Peyer's patch (tissue), 4 donors: ENCODE results near the gene ZNF511. TPM values are rescaled to one million over a fixed set of nuclear protein-coding genes. Genes with fewer than 3 reads are reported as not detected.

Experiments used
- DNase-seq, 3 donors: peaks; one replicate each; pipeline ENCODE4 v3.0.0-alpha.2; 2017 to 2019
- H3K27ac ChIP-seq, 4 donors: fragments of 200-600 bp; sonication (generic); one replicate each; pipeline ENCODE4 v1.5.1; 2016 to 2019
- H3K27me3 ChIP-seq, 2 donors: fragments of 200-600 bp; sonication (generic); one replicate each; pipeline ENCODE4 v1.5.1; 2019
- H3K36me3 ChIP-seq, 3 donors: fragments of 200-600 bp; sonication (generic); one replicate each; pipeline ENCODE4 v1.5.1; 2016 to 2019
- H3K4me1 ChIP-seq, 4 donors: fragments of 200-600 bp; sonication (generic); one replicate each; pipeline ENCODE4 v1.5.1; 2016 to 2019
- H3K4me3 ChIP-seq, 4 donors: fragments of 200-600 bp; sonication (generic); 1 replicate in 3 of 4; 2 replicates in 1 of 4; pipeline ENCODE4 v1.5.1; 2016 to 2019; ENCODE audit warnings: mild to moderate bottlenecking in 1 of 4
- H3K9me3 ChIP-seq, 4 donors: fragments of 200-600 bp; sonication (generic); one replicate each; pipeline ENCODE4 v1.5.1; 2016 to 2019; ENCODE audit warnings: mild to moderate bottlenecking in 1 of 4
- CTCF ChIP-seq, 6 experiments: fragments of 450-650 bp in 4 of 6; fragments of 200-600 bp in 2 of 6; sonication (generic) in 1 of 6; IDR thresholded peaks; one replicate each; pipeline ENCODE4 v1.5.1; 2017 to 2019; ENCODE audit warnings: antibody characterized with exemption in 6 of 6, mild to moderate bottlenecking in 3 of 6, moderate library complexity in 1 of 6
- POLR2A ChIP-seq, 2 donors: fragments of 450-650 bp; IDR thresholded peaks; one replicate each; pipeline ENCODE4 v1.5.1; 2017; ENCODE audit warnings: antibody characterized with exemption in 2 of 2, mild to moderate bottlenecking in 2 of 2, moderate library complexity in 2 of 2
- total RNA-seq, 4 donors: library from RNA; depleted of rRNA; stranded (reverse); fragments of >200 nt; gene quantifications; one replicate each; pipeline ENCODE4 v1.1.0, GENCODE V29; 2016

Gene ZNF511
- total RNA-seq, 4 donors from 2014 or later = 25.7 to 42.9 (median 30.5) TPM

DNA sequence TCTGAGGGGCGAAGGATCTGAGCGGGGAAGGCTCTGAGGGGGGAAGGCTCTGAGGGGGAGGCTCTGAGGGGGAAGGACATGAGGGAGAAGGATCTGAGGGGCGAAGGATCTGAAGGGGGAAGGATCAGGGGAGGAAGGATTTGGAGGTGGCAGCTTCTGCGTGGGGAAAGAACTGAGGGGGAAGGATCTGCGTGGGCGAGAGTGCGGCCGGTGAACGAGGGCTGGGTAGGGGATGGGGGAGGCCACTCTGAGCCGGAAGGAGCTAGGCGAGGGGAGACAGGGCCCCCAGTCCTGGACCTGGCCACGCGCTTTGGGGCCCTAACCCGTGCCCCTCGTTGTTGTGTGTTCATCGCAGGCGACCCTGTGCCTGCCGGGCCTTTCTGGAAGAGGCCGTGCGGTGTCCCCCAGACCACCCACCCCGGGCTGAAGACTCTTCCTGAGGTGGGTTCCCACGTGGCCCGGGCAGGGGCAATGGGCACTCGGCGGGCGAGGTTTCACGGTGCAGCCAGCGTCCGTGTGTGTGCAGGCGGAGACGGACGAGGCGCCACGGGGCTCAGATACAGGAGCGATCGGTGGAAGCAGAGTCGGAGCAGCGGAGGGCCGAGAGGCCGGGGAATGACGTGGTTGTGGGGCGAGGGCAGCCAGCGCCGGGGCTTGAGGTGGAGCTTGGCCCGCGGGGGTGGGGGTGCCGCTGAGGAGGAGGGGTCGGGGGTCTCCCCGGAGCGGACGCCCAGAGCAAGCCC lies 26.0 kb downstream of the ZNF511 start:
- peak overlapping the region in 3 of 4 donors; percentile 33 to 59 (median 44) for H3K27ac ChIP-seq
- H3K9me3 ChIP-seq = no peaks in the 10 kb centered on the region
- H3K4me3 ChIP-seq = peak overlapping the region; percentile 39 to 50 (median 50)
- H3K4me1 ChIP-seq = peaks cover 0 to 31% (median 14%) of the 10 kb centered on the region in 4 donors
- no peaks in the 10 kb centered on the region for H3K36me3 ChIP-seq
- TF ChIP-seq CTCF (IDR thresholded peaks at IDR 0.05) (no peak), POLR2A (IDR thresholded peaks at IDR 0.05) (no peak)
- H3K27me3 ChIP-seq = peaks cover 0 to 25% of the 10 kb centered on the region in 2 donors
- peak in 1 of 3 donors; percentile 55 for DNase-seq

- no peaks in the 10 kb centered on the region for H3K9me3 ChIP-seq
- H3K4me3 ChIP-seq = peak overlapping the region; percentile 39 to 50 (median 50)
- peak; percentile 65 to 88 (median 74) for DNase-seq
- H3K4me1 ChIP-seq = peaks cover 0 to 26% (median 13%) of the 10 kb centered on the region in 4 donors
- H3K36me3 ChIP-seq = no peaks in the 10 kb centered on the region
- TF ChIP-seq CTCF (IDR thresholded peaks at IDR 0.05) (no peak), POLR2A (IDR thresholded peaks at IDR 0.05) (no peak)
- peak overlapping the region; percentile 31 to 59 (median 42) for H3K27ac ChIP-seq
- peaks cover 0 to 25% of the 10 kb centered on the region in 2 donors for H3K27me3 ChIP-seq
Measured at GRCh38 chr10:133335246-133336117, 26.8 kb downstream of the ZNF511 start.

DNA sequence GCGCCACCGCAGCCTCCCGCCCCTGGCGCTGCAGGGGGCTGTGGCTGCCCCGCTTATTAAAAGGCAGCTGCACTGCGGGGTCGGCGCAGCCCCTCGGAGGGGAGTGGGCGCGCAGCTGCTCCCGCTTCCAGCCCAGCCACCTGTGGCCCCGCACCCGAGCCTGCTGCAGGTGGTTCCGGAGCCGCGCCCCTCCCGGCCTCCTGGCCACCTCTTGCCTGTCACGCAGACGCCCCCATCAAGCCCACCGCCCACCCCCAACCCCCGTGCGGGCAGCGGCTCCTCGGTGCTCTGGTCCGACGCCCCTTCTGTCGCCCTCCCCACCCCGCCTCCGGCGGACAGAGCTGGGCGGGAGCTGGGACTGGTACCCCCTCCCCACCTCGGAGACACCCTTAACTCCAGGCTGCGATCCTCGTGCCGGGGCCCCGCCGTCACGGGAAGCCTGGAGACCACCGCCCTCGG lies 27.4 kb downstream of the ZNF511 start:
- Histone ChIP-seq H3K4me3 (peak overlapping the region; percentile 39 to 50 (median 50)), H3K27ac (peak overlapping the region; percentile 31 to 59 (median 42)), H3K27me3 (peaks cover 0 to 25% of the 10 kb centered on the region in 2 donors), H3K9me3 (no peaks in the 10 kb centered on the region), H3K36me3 (no peaks in the 10 kb centered on the region), H3K4me1 (peaks cover 0 to 26% (median 13%) of the 10 kb centered on the region in 4 donors)
- DNase-seq = no peak
- TF ChIP-seq CTCF (IDR thresholded peaks at IDR 0.05) = no peak
- TF ChIP-seq POLR2A (IDR thresholded peaks at IDR 0.05) = no peak

- Histone ChIP-seq H3K27me3 (peaks cover 0 to 25% of the 10 kb centered on the region in 2 donors), H3K36me3 (no peaks in the 10 kb centered on the region), H3K4me1 (peaks cover 0 to 26% (median 13%) of the 10 kb centered on the region in 4 donors), H3K9me3 (no peaks in the 10 kb centered on the region), H3K27ac (peak within 1 kb of the TSS; percentile 31 to 59 (median 42)), H3K4me3 (peak within 1 kb of the TSS; percentile 39 to 50 (median 50))
- TF ChIP-seq POLR2A (IDR thresholded peaks at IDR 0.05) (no peak), CTCF (IDR thresholded peaks at IDR 0.05) (no peak)
- DNase-seq = peak; percentile 66 to 89 (median 71)
Measured at GRCh38 chr10:133336577-133337369, 28.1 kb downstream of the ZNF511 start, which contains the start of gene CALY. CALY (minus strand) TSS chr10:133336896; CDS start chr10:133328989, 7,907 bp downstream.

DNA sequence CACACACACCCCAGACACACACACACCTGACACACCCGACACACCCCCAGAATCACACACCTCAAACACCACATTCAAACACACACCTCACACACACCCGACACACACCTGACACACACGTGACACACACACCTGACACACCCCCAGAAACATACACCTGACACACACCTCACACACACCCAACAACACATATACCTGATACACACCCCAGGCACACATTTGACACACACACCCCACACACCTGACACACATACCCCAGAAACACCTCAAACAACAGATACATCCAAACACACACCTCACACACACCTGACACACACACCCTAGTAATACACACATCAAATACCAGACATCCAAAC lies 28.6 kb downstream of the ZNF511 start:
- H3K36me3 ChIP-seq = no peaks in the 10 kb centered on the region
- TF ChIP-seq CTCF (IDR thresholded peaks at IDR 0.05) = no peak
- TF ChIP-seq POLR2A (IDR thresholded peaks at IDR 0.05) = no peak
- H3K9me3 ChIP-seq = no peaks in the 10 kb centered on the region
- peaks cover 0 to 26% (median 13%) of the 10 kb centered on the region in 4 donors for H3K4me1 ChIP-seq
- H3K27ac ChIP-seq = peak overlapping the region in 1 of 4 donors; percentile 33
- H3K4me3 ChIP-seq = no peak overlapping the region
- DNase-seq = no peak
- peaks cover 0 to 25% of the 10 kb centered on the region in 2 donors for H3K27me3 ChIP-seq
